Stromal cell of bone marrow (primary cell): ENCODE data around the gene PDGFA.
A peak's percentile ranks its signal among the peaks of the same experiment; 100 is the strongest.

Experiments
- DNase-seq: peaks from one replicate; pipeline ENCODE4 v3.0.0-alpha.2; 2012; ENCODE audit warnings: low read depth

PDGFA gene

DNA sequence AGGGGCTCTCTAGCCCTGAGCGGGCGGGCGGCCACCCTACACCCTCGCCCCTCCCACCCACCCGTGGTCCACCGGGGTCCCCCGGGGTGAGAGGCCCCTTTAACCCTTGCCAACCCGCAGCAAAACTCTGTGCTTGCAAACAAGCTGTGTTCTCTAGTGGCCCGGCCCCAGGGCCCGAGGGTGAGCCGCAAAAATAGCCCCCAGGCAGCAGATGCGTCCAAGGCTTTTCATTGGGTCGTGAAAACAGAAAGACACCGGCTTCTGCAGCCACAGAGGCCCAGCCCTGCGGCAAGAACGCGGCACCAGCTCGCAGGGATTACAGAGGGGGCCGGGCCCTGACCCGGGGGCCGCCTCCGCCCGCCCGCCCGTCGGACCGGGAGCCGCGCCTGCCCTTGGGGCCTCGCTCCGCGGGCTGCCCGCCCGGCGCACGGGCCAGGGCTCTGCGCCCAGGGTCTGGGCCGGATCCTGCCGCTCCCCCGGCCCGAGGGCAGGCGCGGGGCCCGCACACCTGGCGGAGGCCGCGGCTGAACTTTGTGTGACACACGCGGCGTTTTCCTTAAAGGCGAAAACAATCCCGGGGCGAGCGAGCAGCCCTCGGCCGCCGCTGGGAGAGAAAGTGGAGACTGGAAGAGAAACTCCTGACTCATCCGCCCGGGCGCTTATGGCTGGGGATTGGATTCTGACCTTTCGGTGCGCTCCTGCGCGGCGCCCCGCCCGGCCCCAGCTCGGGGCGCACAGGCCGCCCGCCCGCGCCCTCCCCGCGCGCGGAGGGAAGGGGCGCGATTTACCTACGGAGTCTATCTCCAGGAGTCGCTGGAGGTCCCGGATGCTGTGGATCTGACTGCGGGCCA is 2.8 kb downstream of the PDGFA start:
- DNase-seq = peak; percentile 78

DNA sequence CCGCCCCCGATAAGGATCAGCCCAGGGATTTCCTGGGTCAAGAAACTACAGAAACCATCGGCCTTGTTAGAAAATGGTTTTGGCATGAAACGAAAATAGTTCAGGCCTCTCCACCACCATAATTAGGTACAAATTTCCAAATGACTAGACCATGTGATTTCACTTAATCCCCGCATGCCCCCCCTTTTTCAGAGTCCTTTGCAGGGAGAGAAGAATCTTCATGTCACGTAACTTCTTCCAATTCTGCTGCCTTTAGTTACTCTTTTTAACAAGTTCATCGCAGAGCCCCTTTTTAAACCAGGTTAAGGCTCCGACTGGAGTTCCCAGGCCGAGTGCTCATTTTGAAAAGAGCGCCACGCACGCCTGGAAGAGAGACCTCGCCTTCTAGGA is 3.4 kb downstream of the PDGFA start:
- no peak for DNase-seq

DNA sequence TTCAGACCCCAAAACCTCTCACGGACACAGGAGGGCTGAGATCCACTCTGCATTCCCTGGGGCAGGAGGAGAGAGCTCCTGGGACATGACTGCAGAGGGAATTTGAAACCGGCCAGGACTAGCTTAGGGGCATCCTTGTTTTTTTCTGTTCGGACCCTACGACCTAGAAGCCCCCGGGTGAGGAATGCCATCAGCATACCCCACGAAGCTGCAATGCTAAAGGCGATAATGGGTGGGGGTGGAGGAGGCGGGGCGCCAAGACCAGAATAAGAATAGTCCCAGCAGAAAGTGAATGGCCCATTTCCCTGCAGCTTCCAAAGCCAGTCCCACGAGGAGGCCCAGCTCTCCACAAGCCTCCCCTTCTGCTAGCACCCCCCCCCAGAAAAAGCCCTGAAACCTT is 4.0 kb downstream of the PDGFA start:
- no peak for DNase-seq

DNA sequence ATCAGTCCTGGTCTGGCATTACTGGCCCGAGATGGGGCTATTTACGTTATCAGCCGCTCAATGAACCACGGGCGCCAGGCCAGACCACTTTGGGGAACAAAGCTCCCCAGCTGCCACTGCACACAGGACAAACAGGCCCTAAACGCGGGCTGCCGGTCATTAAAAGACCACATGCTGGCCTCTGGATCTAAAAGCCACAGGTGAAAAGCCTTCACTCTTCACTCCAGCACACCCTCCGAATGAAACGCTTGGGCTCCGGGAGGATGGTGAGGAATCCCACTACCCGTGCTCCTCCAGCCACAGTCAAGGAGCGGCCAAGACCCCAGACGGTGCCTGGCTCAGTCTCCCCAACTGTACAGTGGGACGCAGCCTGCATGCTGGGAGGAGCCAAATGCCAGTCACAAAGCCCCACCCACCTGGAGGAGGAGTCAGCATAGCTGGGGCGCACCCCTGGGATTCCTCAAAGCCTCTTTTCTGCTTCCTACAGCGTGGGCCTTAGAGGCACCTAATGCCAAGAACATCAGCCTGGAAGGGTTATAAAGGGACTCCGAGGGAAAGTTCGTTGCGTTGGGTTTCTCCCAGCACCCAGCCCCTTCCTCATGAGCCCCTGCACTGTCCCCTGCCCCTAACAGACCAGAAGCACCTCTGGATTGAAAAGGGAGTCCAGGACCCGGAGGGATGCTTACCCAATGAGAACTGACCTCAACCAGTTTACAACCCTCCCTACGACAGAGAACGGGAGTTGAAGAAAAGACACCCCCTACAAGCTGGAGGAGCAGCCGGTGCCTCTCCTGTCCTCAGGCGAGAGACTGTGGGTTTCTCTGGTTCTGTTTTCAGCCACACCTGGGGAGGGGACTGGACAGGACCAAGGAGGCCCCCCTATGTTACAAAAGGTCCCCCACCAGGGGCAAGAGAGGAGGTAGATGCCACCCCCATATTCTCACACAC is 4.7 kb downstream of the PDGFA start:
- DNase-seq = no peak

- no peak for DNase-seq
Observed at GRCh38 chr7:514242-514641, 5.4 kb downstream of the PDGFA start.

DNA sequence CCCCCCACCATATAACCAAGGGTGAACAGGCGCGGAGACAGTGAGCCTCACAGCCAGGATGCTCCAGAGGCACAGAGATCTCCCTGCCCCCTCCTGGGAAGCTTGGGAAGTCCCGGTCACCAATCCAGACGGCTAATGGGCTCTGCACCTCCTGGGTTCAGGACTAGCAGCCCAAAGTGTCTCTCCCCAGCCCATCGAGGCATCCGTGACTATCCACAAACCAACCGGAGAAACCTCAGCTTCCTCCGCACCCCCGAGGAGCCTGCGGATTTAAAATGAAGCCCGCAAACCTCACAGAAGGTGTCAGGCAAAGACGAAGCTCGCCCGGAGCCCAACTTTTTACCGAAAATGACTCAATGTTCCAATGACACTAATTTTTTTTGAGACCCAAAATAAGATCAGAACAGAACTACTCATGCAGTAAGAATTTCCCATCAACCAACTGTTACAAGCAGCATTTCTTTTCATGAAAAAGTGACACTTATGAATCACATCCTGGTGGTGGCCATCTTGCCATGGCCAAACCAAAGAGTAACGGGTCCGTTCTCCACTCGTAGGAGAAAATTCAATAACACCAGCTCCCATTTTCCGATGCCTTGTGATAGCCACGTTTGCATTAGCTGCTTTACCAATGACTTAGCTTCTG is 6.0 kb downstream of the PDGFA start:
- DNase-seq = peak; percentile 31

DNA sequence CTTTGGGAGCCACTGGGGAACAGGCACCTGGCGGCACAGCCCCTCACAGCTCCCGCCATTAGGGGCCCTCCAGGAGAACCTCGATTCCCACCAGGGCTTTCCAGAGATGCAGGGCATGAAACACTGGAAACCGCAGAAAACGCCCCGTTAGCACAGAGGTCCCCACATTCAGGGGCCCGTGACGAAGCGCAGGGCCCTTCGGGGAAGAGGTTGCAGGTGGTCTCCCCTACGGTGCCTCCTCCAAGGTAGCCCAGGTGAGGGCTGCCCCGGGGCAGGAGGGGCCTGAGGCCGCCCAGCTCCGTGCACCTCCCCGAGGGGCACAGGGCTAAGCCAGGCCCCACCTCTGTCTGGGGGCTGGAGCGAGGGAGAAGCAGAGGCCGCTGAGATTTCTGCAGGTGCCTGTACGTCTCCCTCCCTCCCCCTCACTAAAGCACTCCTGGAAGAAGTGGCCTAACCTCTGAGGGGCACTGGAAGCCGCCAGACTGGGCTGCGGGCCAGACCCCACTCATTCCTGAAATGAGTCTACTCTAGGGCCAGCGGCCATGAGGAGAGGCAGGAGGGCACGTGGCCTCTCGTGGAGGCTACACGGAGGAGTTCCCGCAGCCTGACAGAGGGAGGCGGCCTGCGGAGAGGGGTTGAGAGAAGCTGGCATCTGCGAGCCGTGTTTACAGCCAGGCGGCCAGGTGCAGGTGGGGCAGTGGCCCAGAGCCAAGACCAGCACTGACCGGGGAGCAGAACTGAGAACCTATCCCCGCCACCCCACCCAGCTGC is 6.9 kb downstream of the PDGFA start:
- no peak for DNase-seq

- DNase-seq = no peak
Observed at GRCh38 chr7:512146-512510, 7.5 kb downstream of the PDGFA start.

DNA sequence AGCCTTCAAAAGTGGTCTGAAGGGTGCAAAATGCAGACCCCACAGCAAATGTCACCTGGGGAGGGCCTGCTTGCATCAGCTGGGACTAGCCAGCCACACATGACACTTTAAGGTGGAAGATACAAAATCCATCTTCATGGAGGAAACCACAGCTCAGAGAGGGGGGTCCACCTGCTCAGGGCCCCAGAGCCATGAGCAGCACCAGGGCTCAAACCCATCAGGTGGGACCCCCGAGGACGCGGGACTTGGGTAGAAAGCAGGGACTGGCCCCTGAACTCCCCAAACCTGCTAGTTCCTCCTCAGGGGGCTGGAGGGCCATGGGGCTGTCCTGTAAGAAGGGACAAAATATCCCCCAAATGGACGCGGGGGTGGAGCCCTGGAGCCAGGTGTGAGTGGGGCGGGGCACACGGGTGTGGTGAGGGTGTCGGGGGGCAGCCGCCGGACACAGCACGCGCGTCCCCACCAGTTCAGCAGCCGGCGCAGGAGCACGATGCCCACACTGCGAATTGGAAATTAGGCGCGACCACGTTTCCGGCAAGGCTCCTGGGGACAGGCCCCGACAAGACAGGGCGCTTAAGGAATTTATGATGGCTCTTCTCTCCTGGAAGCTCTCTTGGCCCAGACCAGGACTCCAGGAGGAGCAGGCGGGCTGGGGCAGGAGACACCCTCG is 8.0 kb downstream of the PDGFA start:
- DNase-seq = no peak

- no peak for DNase-seq
Observed at GRCh38 chr7:510782-511281, 8.8 kb downstream of the PDGFA start.

- no peak for DNase-seq
Observed at GRCh38 chr7:510131-510481, 9.5 kb downstream of the PDGFA start.

DNA sequence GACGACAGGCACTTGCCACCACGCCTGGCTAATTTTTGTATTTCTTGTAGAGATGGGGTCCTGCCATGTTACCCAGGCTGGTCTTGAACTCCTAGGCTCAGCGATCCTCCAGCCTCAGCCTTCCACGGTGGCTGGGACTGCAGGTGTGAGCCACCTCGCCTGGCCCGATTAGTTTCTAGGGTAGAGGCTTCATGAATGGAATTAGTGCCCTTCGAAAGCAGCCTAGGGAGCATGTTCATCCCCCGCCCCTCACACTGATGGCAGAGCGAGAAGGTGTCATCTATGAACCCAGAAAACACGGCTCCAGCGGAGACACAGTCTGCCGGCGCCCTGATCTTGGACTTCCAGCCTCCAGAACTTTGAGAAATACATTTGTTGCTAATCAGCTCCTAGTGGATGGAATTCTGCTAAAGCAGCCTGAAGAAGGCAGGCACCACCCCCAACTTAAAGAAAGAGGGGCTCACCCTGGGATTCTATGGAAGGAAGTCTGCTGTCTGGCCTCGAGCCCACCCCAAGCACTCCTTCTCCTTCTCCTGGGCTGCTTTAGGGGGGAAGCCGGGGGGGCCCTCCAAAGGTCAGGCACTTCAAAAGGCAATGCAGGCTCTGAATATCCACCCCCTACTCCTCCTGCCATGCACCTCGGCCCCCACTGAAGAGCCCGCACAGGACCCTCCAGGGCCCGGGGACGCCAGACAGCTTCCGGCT is 10.1 kb downstream of the PDGFA start:
- no peak for DNase-seq

- DNase-seq = no peak
Observed at GRCh38 chr7:508461-509170, 11.0 kb downstream of the PDGFA start.

DNA sequence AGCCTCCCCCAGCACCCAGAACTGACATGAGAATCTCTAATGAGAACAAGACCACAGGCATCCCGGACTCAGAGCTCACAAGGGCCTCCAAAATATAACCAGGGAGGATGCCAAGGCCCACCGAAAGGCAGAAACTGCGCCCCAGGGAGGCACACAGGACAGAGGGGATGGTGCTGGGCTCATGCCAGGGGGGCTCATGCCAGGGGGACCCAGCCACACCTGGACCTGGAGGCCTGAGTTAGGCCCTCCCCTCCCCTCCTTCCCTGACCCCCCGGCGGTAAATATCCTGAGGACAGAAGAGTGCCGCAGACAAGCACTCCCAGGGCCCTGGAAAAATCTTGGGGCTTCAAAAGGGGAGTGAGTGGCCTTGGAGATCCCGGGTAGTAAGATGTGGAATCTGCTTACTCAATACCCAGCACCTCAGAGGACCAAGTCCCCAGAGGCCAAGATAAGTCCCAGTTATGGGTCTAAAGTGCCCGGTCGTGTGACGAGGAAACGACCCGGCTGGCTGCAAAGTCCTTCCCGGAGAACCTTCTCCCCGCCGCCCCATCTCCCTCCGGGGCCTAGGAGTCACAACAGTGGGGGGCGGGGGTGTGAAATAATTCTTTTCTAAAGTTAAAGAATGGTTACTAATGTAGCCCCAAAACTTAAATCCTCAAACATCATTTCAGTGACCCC is 11.9 kb downstream of the PDGFA start:
- no peak for DNase-seq

DNA sequence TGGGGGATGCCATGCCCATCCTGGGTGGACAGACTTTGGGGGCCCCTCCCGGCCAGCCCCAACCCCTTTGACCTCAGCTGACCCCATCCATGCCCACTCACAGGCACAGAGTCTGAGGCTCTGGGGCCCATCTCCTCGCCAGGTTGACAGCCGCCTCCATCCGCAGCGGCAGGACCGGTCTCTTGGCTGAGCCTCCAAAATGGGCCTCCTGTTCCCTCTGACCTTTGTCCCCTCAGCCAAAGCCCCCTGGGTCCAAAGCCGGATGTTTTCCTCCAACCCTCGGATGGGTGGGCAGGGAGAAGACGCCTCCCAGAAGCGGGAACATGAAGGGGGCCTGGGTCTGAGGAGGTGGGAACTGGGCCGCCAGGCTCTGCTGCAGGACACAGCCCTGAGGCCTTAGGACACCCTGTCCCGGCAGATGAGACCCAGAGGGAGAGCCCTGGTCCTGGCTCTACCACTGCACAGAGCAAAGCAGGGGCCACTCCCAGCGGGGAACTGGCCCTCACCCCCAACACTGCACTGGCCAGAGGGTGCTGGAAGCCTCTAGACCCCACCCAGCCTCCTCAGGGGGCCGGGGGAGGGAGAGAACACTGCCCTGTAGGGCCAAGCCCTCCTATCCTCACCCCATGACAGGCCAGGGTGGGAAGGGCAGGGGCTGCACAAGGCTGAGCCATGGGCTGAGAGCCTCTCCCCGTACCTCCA is 12.6 kb downstream of the PDGFA start:
- DNase-seq = no peak

- DNase-seq = no peak
Observed at GRCh38 chr7:506391-506831, 13.2 kb downstream of the PDGFA start.

- DNase-seq = no peak
Observed at GRCh38 chr7:505171-505570, 14.5 kb downstream of the PDGFA start.

DNA sequence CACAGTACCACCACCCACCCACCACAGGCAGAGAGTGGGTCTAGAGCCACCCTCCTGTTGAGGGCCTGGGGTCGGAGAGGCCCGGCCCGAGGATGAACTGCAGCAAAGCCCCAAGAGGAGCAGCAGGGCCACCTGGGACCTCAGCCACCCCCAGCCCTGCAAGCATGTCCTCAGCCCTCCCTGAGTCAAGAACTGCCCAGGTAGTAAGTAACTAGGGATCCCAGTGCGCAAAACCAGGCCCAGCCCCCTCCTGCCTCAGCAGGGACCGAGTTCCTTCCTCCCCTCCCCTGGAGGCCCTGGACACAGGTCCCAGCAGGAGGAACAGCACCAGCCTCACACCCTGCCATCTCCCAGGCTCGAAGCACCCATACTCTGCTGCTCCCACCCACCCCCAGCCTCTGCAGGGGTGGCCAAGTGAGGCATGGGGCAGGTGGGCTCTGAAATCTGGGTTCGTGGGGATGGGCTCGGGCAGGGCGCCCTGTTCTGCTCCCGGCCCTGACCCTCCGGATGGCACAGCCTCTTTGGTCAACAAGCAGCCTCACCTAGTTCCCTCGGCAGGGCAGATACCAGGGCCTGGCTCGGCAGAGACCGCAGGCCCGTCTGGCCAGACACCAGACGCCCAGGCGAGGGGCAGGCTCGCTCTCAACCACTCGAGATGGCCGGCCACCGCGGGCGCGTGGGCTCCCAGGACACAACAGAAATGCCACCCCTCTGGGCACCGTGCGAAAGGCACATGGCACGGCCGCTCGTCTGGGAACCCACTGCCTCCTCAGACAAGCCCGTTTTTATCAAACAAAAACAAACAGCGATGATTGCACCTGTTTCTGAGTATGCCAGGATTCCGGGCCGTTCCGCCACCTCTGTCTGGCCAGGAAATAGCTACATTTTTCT is 15.2 kb downstream of the PDGFA start:
- no peak for DNase-seq
